HG03460 (cell line): ENCODE data around the gene SNTB2.
"Not testable (repeated sequence)": the region's sequence is repeated elsewhere in the genome, so short reads cannot be mapped to it uniquely, and the experiment has no call there.

Experiments
- ATAC-seq: cut with Tn5 transposase; IDR thresholded peaks from one replicate; pipeline ENCODE4 v1.9.1; 2021; ENCODE audit not compliant: unreplicated experiment

SNTB2 gene

GRCh38 chr16:69277413-69277812, 90.4 kb downstream of the SNTB2 start:
- ATAC-seq: no peak

- no peak for ATAC-seq
These were observed 96.9 kb downstream of the SNTB2 start for GRCh38 chr16:69283851-69284250.

- ATAC-seq: no peak
These were observed 98.3 kb downstream of the SNTB2 start for GRCh38 chr16:69285240-69285639.

GRCh38 chr16:69286941-69287713, 100.2 kb downstream of the SNTB2 start:
- ATAC-seq: no peak

GRCh38 chr16:69291657-69292056, 104.7 kb downstream of the SNTB2 start:
- not testable (repeated sequence) for ATAC-seq

- no peak for ATAC-seq
These were observed 106.4 kb downstream of the SNTB2 start for GRCh38 chr16:69293401-69293800.

- no peak for ATAC-seq
These were observed 107.1 kb downstream of the SNTB2 start for GRCh38 chr16:69294051-69294450.

- not testable (repeated sequence) for ATAC-seq
These were observed 109.8 kb downstream of the SNTB2 start for GRCh38 chr16:69296771-69297170.

- ATAC-seq: no peak
These were observed 111.3 kb downstream of the SNTB2 start for GRCh38 chr16:69298261-69298660.

- no peak for ATAC-seq
These were observed 114.2 kb downstream of the SNTB2 start for GRCh38 chr16:69301187-69301586.

GRCh38 chr16:69301861-69302260, 114.9 kb downstream of the SNTB2 start:
- no peak for ATAC-seq

- no peak for ATAC-seq
These were observed 115.3 kb downstream of the SNTB2 start for GRCh38 chr16:69302301-69302700.

- ATAC-seq: no peak
These were observed 119.1 kb downstream of the SNTB2 start for GRCh38 chr16:69306031-69306430.

- ATAC-seq: no peak
These were observed 120.1 kb downstream of the SNTB2 start for GRCh38 chr16:69307091-69307490.

- no peak for ATAC-seq
These were observed 120.9 kb downstream of the SNTB2 start for GRCh38 chr16:69307856-69308255.

- ATAC-seq: no peak
These were observed 122.4 kb downstream of the SNTB2 start for GRCh38 chr16:69309316-69309715.

- ATAC-seq: peak; percentile 90
These were observed 123.9 kb downstream of the SNTB2 start, which contains the start of gene VPS4A for GRCh38 chr16:69310653-69311532. Gene VPS4A, plus strand, starts transcription at chr16:69311350. Its CDS starts 162 bp downstream, at chr16:69311512.

GRCh38 chr16:69311533-69312387, 124.8 kb downstream of the SNTB2 start:
- peak; percentile 44 for ATAC-seq

- ATAC-seq: no peak
These were observed 126.5 kb downstream of the SNTB2 start for GRCh38 chr16:69313469-69313868.

GRCh38 chr16:69314534-69314933, 127.6 kb downstream of the SNTB2 start:
- ATAC-seq: no peak
